Esophagus squamous epithelium (tissue), 4 donors: ENCODE measurements around the gene MORN1.

Experiments
- POLR2A ChIP-seq, 4 donors: fragments of 450-650 bp; IDR thresholded peaks; one replicate each; pipeline ENCODE4 v1.6.1; 2017; ENCODE audit warnings: antibody characterized with exemption in 4 of 4, mild to moderate bottlenecking in 4 of 4, moderate library complexity in 3 of 4
- TF ChIP-seq, protein P1 (sequence below), 6 experiments: fragments of 450-650 bp in 4 of 6; fragments of 200-600 bp in 2 of 6; sonication (generic) in 2 of 6; IDR thresholded peaks; one replicate each; pipeline ENCODE4 v1.5.1; 2016 to 2019; ENCODE audit warnings: antibody characterized with exemption in 6 of 6, mild to moderate bottlenecking in 4 of 6, moderate library complexity in 4 of 6

GRCh38 chr1:2396059-2396458 is 4.7 kb upstream of the MORN1 start:
- TF ChIP-seq, protein P1, sequence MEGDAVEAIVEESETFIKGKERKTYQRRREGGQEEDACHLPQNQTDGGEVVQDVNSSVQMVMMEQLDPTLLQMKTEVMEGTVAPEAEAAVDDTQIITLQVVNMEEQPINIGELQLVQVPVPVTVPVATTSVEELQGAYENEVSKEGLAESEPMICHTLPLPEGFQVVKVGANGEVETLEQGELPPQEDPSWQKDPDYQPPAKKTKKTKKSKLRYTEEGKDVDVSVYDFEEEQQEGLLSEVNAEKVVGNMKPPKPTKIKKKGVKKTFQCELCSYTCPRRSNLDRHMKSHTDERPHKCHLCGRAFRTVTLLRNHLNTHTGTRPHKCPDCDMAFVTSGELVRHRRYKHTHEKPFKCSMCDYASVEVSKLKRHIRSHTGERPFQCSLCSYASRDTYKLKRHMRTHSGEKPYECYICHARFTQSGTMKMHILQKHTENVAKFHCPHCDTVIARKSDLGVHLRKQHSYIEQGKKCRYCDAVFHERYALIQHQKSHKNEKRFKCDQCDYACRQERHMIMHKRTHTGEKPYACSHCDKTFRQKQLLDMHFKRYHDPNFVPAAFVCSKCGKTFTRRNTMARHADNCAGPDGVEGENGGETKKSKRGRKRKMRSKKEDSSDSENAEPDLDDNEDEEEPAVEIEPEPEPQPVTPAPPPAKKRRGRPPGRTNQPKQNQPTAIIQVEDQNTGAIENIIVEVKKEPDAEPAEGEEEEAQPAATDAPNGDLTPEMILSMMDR (IDR thresholded peaks at IDR 0.05), result no peak
- TF ChIP-seq POLR2A (IDR thresholded peaks at IDR 0.05), result no peak
